HFF-Myc (cell line): ENCODE data around the gene SYNDIG1.

Source experiments
- DNase-seq: peaks from one replicate; pipeline ENCODE4 v3.0.0-alpha.2; 2011; ENCODE audit warnings: low read depth; ENCODE audit errors: extremely low read depth
- H3K4me3 ChIP-seq: replicated peaks from 2 replicates; pipeline ENCODE4 v1.5.1; 2011; ENCODE audit warnings: low read depth, mild to moderate bottlenecking, control low read depth, low read length
- CTCF ChIP-seq: IDR thresholded peaks from 2 replicates; pipeline ENCODE4 v1.5.1; 2012; ENCODE audit warnings: mild to moderate bottlenecking, low read depth, low read length, control low read depth; ENCODE audit errors: missing control alignments

Gene SYNDIG1

DNA sequence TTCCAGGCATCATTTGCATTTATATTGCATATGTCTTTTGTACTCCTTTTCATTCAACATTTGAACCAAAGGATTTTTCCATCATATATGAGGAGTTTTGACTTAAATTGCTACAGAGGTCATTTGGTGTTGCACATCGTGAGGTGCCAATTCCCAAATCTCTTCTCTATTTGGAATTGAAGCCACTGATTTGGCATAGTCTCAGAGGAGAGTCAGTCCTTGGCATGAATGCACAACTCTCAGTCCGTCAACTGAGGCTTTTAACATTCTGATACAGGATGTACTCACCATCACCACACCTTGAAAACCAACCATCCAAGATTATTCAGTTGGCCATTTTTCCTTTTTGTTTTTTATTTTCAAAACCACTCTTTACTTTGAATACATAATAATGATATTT, 31.1 kb upstream of the SYNDIG1 start:
- TF ChIP-seq CTCF: no peak
- DNase-seq: no peak
- no peak overlapping the region for H3K4me3 ChIP-seq

DNA sequence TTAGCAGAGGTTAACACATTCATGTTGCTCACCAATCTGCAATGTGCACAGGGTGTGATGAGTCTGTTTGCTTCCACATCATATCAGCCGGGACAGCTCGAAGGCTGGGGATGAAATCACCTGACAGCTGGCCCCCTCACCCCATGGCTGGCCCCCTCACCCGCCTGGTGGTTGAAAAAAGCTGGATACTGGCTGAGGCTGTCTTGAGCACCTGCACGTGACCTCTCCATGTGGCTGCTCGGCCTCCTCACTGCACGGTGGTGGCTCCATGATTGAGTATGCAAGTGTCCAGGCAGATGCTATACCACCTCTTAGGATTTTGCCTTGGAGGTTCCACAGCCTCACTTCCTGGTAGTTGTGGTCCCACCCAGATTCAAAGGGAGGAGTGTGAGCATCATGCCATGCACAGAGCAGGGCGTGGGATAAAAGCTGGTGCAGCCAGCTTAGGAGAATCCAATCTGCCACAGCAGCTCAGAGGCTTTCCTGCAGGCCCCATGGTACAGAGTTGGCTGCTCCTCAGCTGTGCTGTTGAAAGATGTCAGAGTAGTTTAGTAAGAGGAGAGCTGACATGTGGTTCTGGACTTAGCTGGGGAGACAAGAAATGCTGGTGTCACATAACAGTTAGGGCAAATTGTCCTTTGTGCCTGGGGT, 29.6 kb upstream of the SYNDIG1 start:
- TF ChIP-seq CTCF: no peak
- no peak for DNase-seq
- no peak overlapping the region for H3K4me3 ChIP-seq

- no peak overlapping the region for H3K4me3 ChIP-seq
- no peak for DNase-seq
- TF ChIP-seq CTCF: no peak
Measured at GRCh38 chr20:24441661-24442060, 27.8 kb upstream of the SYNDIG1 start.

DNA sequence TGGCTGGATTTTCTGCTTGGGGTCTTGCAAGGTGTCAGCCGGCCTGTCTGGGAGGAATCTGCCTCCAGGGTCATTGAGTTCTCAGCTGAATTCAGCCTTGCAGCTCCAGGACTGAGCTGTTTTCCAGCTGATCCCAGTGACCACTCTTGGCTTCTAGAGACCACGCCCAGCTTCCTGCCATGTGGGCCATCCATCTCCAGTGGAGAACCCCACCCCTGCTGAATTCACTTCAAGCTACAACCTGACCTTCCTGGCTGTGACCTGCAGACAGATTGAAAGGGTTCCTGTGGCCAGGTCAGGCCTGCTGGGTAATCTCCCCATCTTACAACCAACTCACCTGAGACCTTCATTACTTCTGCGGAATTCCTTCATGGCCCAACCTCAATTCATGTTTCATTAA, 26.5 kb upstream of the SYNDIG1 start:
- no peak for DNase-seq
- no peak overlapping the region for H3K4me3 ChIP-seq
- no peak for TF ChIP-seq CTCF

- no peak overlapping the region for H3K4me3 ChIP-seq
- no peak for DNase-seq
- no peak for TF ChIP-seq CTCF
Measured at GRCh38 chr20:24443436-24443835, 26.0 kb upstream of the SYNDIG1 start.

DNA sequence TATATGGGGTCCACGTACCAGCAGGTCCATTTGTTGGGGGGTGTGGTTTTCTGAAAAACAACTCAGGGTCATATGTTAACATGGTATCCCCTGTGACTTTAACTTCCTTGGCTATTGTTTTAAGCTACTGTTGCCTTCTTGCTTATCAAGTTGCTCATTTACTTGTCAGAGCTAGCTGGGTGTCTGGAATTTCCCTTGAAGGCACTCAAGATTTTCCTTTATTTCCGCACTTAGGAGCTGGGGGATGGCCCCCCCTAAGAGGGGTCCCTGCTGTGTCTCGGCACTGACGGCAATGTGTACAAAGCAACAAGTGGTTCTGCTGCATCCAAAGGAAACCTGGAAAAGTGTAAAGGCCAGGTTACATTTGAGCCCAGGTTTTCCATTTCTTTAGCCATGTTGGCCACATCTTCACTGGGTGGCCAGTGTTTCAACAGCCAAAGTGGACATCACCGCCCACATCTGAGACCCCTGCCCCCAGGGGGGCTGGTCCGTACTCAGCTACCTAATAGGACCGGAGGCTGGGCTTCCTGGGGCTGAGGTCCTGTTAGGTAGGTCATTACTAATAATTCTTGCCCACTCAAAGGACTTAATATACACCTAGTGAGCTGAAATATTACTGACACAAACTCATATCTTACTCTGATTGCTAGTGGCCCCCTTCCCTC, 24.8 kb upstream of the SYNDIG1 start:
- no peak for DNase-seq
- no peak for TF ChIP-seq CTCF
- H3K4me3 ChIP-seq: no peak overlapping the region
